Testis (tissue), 3 donors: ENCODE measurements around the gene ZNF154. TPM values are rescaled to one million over a fixed set of nuclear protein-coding genes. Genes with fewer than 3 reads are reported as not detected.
A peak's percentile ranks its signal among the peaks of the same experiment; 100 is the strongest.

Experiments used
- DNase-seq: peaks from one replicate; pipeline ENCODE4 v3.0.0-alpha.2; 2019
- H3K27ac ChIP-seq, 2 donors: fragments of 200-600 bp; sonication (generic); one replicate each; pipeline ENCODE4 v1.5.1; 2019
- H3K27me3 ChIP-seq: fragments of 200-600 bp; sonication (generic); one replicate; pipeline ENCODE4 v1.5.1; 2019
- H3K36me3 ChIP-seq: fragments of 200-600 bp; sonication (generic); one replicate; pipeline ENCODE4 v1.5.1; 2017; ENCODE audit warnings: low read depth; ENCODE audit errors: missing control alignments
- H3K4me1 ChIP-seq: fragments of 200-600 bp; sonication (generic); one replicate; pipeline ENCODE4 v1.5.1; 2019
- H3K4me3 ChIP-seq, 2 donors: fragments of 200-600 bp; sonication (generic); one replicate each; pipeline ENCODE4 v1.5.1; 2017 to 2019
- H3K9me3 ChIP-seq: fragments of 200-600 bp; sonication (generic); one replicate; pipeline ENCODE4 v1.5.1; 2017
- POLR2A ChIP-seq: fragments of 450-650 bp; IDR thresholded peaks from one replicate; pipeline ENCODE4 v1.6.1; 2017; ENCODE audit warnings: antibody characterized with exemption, mild to moderate bottlenecking, moderate library complexity
- WGBS, 2 donors: methylation state at CpG; one replicate each; pipeline ENCODE4 v1.1.5; 2018; 5-methylcytosine and 5-hydroxymethylcytosine counted together
- intact Hi-C: fragments of 100-400 bp; cut with DNase I; formaldehyde crosslinking; loops from one replicate; pipeline ENCODE4 v1.15.1; 2023; ENCODE audit warnings: low total_unique reads
- polyA plus RNA-seq: library from polyadenylated mRNA; stranded (reverse); fragments of 350-450 nt; fragmentation: Illumina TruSeq; extraction: RNeasy Lipid Tissue Mini Kit (QIAGEN cat#74804); gene quantifications from one replicate; pipeline ENCODE4 v1.2.3, GENCODE V29; 2014; ENCODE audit warnings: low read depth, low replicate concordance; ENCODE audit not compliant: insufficient read depth
- total RNA-seq, 2 donors: library from RNA; depleted of rRNA; stranded (reverse); fragments of >200 nt; gene quantifications; one replicate each; pipeline ENCODE4 v1.2.3, GENCODE V29; 2016
- TF ChIP-seq, protein P1 (sequence below), 3 experiments: fragments of 450-650 bp in 2 of 3; fragments of 200-600 bp in 1 of 3; sonication (generic) in 1 of 3; IDR thresholded peaks; one replicate each; pipeline ENCODE4 v1.5.1; 2016 to 2019; ENCODE audit warnings: antibody characterized with exemption in 3 of 3, mild to moderate bottlenecking in 2 of 3, moderate library complexity in 1 of 3

The ZNF154 gene
- total and polyA plus RNA-seq, 3 donors from 2014 or later, result 1.1 to 6.8 (median 3.3) TPM

DNA sequence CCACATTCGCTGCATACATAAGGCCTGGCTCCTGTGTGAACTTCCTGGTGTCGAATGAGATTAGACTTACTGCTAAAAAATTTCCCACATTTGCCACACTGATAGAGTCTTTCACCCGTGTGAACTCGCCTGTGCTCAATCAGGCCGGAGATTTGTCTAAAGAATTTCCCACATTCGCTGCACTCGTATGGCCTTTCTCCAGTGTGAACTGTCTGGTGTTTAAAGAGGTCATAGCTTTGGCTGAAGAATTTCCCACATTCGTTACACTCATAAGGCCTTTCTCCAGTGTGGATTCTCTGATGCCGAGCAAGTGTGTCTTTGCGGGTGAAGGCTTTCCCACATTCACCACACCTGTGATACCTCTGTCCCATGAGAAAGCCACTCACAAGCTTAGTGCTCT lies 11.9 kb upstream of the ZNF154 start:
- no peaks in the 10 kb centered on the region for H3K4me1 ChIP-seq
- no peak overlapping the region for H3K4me3 ChIP-seq
- no peak for DNase-seq
- TF ChIP-seq, protein P1, sequence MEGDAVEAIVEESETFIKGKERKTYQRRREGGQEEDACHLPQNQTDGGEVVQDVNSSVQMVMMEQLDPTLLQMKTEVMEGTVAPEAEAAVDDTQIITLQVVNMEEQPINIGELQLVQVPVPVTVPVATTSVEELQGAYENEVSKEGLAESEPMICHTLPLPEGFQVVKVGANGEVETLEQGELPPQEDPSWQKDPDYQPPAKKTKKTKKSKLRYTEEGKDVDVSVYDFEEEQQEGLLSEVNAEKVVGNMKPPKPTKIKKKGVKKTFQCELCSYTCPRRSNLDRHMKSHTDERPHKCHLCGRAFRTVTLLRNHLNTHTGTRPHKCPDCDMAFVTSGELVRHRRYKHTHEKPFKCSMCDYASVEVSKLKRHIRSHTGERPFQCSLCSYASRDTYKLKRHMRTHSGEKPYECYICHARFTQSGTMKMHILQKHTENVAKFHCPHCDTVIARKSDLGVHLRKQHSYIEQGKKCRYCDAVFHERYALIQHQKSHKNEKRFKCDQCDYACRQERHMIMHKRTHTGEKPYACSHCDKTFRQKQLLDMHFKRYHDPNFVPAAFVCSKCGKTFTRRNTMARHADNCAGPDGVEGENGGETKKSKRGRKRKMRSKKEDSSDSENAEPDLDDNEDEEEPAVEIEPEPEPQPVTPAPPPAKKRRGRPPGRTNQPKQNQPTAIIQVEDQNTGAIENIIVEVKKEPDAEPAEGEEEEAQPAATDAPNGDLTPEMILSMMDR (IDR thresholded peaks at IDR 0.05), result no peak
- TF ChIP-seq POLR2A, result no peak
- H3K27me3 ChIP-seq, result no peaks in the 10 kb centered on the region
- H3K27ac ChIP-seq, result no peak overlapping the region
- no peaks in the 10 kb centered on the region for H3K9me3 ChIP-seq
- WGBS, 2 donors, result 93 to 98% methylated on average over 10 of the region's 10 CpGs
- no peaks in the 10 kb centered on the region for H3K36me3 ChIP-seq
- intact Hi-C loops, result no loop called here

DNA sequence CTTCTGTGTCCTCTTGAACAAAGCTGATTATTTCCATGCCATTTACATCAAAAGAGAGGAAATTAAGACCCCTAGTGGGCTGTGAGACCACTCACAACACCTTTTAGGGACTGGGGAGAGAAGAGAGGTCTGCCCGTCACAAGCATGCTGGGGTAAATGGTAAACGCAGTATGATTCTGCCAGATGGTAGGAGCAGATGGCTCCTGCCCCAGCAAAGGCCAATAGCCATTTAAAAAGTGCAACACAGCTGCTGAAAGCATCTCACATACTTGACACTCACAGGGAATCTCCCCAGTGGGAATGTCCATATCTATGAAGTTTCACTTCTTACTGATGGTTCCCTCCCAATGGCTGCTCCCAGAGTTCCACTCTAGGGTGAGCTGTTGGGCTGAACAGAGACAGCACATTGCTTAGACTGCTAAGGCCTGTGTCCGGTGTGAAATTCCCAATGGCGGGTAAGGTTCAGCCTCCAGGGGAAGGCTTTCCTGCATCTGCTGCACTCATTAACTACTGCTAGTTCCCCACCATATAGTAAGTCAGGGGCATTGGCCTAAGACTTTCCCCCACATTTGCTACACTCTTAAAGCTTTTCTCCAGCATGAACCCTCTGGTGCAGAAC lies 11.0 kb upstream of the ZNF154 start:
- intact Hi-C loops, result no loop called here
- H3K27me3 ChIP-seq, result no peaks in the 10 kb centered on the region
- H3K9me3 ChIP-seq, result no peaks in the 10 kb centered on the region
- no peak overlapping the region for H3K4me3 ChIP-seq
- TF ChIP-seq, protein P1 (IDR thresholded peaks at IDR 0.05), result no peak
- TF ChIP-seq POLR2A, result no peak
- DNase-seq, result no peak
- no peak overlapping the region for H3K27ac ChIP-seq
- WGBS, 2 donors, result 88 to 95% methylated on average over 4 of the region's 4 CpGs
- H3K4me1 ChIP-seq, result no peaks in the 10 kb centered on the region
- H3K36me3 ChIP-seq, result no peaks in the 10 kb centered on the region

DNA sequence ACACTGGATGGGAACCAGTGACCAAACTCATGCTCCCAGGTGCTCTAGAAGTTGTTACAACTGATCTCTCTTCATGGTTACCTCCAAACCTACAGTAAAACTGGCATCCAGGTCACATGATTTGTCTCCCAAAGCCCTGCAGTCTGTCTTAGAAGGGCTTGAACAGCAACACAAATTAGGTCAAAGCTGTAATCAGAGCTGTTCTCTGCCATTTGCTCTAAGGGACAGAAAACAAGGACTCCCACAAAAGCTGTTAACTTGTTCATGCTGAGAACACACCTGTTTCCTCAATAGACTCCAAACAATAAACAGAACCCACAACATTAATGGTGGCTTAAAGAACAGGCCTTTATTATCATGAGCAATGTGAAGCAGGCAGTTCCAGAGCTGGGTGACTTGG lies 10.4 kb upstream of the ZNF154 start:
- Histone ChIP-seq H3K4me3 (no peak overlapping the region), H3K36me3 (no peaks in the 10 kb centered on the region), H3K4me1 (no peaks in the 10 kb centered on the region), H3K27me3 (no peaks in the 10 kb centered on the region), H3K9me3 (no peaks in the 10 kb centered on the region), H3K27ac (no peak overlapping the region)
- TF ChIP-seq POLR2A, result no peak
- TF ChIP-seq, protein P1 (IDR thresholded peaks at IDR 0.05), result no peak
- DNase-seq, result no peak
- intact Hi-C loops, result no loop called here

DNA sequence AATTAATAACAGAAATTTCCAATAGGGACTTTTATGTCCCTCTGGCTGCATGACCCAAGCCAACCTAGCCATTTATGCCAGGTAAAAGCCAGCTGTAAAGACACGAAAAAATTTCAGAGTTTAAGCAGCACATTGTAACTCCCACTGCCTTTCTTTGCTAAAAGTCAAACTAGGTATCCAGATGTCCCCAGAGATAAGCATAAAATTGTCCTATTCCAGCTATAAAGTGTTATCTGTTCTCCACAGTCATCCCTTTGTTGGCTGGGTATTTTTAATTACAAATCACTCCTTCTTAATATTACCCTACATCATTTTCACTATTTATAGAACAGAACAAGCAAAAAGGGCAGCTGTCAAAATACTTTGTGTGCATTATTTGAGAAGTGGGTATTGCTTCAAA lies 3.2 kb upstream of the ZNF154 start:
- WGBS, 2 donors, result 42 to 71% methylated on average over 1 of the region's 1 CpG
- no peaks in the 10 kb centered on the region for H3K4me1 ChIP-seq
- intact Hi-C loops, result no loop called here
- no peaks in the 10 kb centered on the region for H3K9me3 ChIP-seq
- no peaks in the 10 kb centered on the region for H3K27me3 ChIP-seq
- no peak overlapping the region for H3K4me3 ChIP-seq
- DNase-seq, result no peak
- no peaks in the 10 kb centered on the region for H3K36me3 ChIP-seq
- no peak overlapping the region for H3K27ac ChIP-seq
- TF ChIP-seq, protein P1 (IDR thresholded peaks at IDR 0.05), result no peak
- no peak for TF ChIP-seq POLR2A

DNA sequence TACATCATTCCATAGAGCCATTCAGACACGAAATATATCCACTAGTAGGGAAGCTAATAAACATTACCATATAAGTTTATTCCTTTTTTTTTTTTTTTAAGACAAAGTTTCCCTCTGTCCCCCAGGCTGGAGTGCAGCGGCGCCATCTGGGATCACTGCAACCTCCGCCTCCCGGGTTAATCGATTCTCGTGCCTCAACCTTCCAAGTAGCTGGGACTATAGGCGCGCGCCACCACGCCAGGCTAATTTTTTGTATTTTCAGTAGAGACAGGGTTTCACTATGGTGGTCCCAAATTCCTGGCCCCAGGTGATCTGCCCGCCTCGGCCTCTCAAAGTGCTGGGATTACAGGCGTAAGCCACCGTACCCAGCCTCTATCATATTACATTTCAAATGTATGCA lies 612 bp upstream of the ZNF154 start:
- no peaks in the 10 kb centered on the region for H3K36me3 ChIP-seq
- no peak for TF ChIP-seq POLR2A
- TF ChIP-seq, protein P1 (IDR thresholded peaks at IDR 0.05), result no peak
- H3K27me3 ChIP-seq, result no peaks in the 10 kb centered on the region
- WGBS, 2 donors, result 51% methylated on average over 15 of the region's 15 CpGs
- H3K9me3 ChIP-seq, result no peaks in the 10 kb centered on the region
- H3K27ac ChIP-seq, result no peak overlapping the region
- H3K4me1 ChIP-seq, result no peaks in the 10 kb centered on the region
- no peak for DNase-seq
- peak overlapping the region; percentile 57 to 62 for H3K4me3 ChIP-seq
- intact Hi-C loops, result no loop called here
